Femur (tissue), 1 donor: ENCODE measurements around the gene ERMAP.

Experiments used
- DNase-seq: peaks from one replicate; pipeline ENCODE4 v3.0.0-alpha.2; 2017

Gene ERMAP, protein sequence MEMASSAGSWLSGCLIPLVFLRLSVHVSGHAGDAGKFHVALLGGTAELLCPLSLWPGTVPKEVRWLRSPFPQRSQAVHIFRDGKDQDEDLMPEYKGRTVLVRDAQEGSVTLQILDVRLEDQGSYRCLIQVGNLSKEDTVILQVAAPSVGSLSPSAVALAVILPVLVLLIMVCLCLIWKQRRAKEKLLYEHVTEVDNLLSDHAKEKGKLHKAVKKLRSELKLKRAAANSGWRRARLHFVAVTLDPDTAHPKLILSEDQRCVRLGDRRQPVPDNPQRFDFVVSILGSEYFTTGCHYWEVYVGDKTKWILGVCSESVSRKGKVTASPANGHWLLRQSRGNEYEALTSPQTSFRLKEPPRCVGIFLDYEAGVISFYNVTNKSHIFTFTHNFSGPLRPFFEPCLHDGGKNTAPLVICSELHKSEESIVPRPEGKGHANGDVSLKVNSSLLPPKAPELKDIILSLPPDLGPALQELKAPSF

DNA sequence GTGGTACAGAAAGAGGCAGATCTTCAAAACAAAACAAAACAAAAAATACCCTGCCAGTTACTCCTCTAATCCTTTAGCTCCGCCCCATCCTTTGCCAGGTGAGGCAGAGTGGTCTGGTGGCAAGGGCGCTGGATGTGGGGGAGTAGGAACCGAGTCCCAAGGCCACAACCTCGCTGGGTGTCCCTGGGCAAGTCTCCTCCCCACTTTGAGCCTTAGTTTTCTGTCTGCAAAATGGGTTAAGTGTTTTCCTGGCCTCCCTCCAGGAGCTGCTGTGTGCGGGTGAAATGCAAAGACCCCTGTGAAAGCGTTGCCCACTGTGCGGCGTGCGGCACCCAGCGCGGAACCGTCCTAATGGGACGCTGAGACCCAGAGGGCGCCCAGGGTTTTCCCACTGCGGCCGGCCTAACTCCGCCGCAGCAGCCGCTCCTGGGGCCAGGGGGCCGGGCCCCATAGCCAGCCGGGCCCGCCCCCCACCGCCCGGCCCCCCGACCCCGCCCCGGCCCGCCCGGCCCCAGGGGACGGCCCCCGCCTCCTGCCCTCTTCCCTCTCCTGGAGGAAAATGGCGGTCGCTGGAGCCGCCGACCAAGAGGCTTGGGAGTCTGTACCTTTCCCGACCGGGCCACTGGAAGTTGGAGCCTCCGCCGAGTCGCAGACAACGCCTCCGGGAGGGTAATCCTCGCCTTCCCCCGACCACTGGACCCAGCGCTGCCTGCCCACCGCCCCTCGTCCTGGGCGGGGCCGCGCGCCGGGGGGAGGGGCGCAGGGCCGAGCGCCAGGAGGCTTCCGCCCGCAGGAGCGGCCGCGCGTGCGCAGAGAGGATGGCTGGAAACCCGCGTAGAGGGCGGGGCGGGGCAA lies at the start of gene ERMAP, which contains the start of gene SVBP:
Gene ERMAP (plus strand): TSS at position 538 of the 855 bp plus-strand sequence. CDS start 13,327 bp downstream, outside the sequence.
Gene SVBP (minus strand): TSS at position 813 of the 855 bp plus-strand sequence. CDS start 853 bp downstream, outside the sequence.
- peak; percentile 97 for DNase-seq

DNA sequence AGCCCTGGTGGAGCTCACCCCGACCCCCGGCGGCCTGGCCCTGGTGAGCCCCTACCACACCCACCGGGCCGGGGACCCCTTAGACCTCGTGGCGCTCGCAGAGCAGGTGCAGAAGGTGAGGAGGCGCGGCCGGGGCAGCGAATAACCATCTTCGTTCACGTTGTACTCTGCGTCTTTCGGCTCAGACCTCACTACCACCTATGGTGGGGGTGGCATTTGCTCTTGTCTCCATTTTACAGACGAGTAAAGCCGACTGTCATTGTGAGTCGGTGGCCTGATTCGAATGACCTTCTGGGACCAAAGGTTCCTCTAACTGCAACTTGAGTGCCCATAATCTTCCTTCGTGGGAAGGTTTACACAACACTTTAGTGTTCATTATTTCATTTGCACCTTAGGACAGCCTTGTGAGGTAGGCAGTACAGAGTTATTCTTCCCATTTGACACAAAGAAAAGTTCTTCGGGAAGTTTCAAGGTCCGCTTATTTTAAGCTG lies 49.4 kb upstream of the ERMAP start:
- no peak for DNase-seq

DNA sequence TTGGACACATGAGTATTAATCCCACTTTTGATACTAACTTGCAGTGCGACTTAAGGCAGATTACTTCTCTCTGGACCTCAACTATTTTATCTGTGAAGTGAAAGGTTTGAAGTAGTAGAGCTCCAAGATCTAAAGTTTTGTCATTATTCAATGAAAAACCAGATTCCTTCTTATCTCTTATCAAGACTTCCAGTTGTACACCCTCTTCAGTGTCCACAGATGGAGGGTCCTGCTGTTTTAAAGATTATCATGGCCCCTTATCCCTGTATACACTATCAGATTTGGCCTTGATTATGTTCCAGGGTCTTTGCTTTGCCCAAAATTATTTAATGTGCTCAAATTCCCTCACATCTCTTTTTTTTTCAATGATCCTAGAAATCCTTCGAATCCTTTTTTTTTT lies 48.8 kb upstream of the ERMAP start:
- no peak for DNase-seq

DNA sequence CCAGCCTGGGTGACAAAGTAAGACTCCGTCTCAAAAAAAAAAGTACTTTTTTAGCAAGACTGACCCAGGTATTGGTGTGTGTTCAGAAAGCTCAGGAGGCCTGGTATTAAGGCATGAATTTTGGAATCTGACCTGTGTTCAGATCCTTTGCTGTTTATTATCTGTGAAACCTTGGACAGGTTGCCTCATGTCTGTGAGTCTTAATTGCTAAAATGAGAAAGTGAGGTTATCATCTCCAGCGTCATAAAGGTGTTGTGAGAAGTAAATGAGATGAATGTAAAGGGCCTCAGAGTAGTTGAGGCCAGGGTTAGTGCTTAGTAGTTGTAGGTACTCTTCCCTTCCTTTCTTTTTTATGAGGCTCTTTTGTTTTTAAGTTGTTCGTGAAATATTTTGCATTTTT lies 47.1 kb upstream of the ERMAP start:
- no peak for DNase-seq

DNA sequence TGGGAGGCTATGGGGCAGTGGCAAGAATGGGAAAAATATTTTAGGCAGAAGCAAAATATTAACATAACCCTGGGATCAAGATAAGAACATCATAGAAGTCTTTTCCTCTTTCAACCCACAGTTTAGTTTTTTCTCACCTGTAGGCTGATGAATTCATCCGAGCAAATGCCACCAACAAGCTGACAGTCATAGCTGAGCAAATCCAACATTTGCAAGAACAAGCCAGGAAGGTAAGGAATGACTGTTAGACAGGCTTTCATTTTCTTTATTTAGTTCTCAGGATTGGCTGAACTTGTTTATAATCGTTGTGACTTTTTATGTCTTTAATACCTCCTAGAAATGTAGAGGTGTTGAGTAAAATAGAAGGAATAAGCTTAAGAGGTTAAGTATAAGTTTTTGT lies 43.5 kb upstream of the ERMAP start:
- DNase-seq = no peak

DNA sequence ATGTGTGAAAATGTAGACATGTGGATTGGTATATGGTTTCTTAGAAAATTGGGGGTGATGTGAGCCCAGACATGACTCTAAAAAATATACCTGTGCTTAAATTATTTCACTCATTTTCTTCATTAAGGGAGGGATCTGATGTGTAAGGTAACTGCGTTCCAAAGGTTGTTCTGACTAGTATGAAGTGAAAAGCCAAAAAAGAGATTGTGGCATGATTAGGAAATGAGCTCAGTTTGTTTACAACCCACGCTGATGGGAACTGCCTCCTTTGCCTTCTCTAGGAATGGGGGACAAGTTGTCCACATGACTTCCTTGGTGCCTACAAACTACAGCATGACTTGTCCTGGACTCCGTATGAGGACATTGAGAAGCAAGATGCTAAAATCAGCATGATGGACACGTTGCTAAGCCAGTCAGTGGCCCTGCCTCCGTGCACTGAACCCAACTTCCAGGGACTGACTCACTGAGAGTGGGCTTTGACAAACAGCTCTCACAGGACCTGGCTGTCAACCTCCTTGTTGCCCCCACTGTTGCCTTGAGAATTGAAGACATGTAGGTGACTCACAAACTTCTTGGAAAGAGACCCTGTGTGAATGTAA lies 41.9 kb upstream of the ERMAP start:
- no peak for DNase-seq

DNA sequence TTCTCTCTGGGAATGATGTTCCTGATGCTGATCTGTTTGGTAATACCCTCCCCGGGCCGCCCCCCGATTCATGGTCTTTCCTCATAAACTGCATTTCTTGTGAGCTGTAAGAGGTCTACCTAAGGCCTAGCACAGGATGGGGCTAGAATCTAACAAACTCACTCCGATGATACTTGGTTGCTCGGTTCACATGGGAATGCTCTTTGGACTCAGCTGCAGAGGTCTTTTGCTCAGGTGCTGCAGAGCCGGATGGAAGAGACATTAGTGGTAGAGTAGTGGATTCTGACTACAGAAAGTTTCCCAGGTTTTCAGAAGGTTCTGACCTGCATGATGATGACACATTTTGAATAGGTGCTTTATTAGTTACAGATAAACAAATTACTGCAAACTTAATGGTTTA lies 40.4 kb upstream of the ERMAP start:
- DNase-seq = no peak

DNA sequence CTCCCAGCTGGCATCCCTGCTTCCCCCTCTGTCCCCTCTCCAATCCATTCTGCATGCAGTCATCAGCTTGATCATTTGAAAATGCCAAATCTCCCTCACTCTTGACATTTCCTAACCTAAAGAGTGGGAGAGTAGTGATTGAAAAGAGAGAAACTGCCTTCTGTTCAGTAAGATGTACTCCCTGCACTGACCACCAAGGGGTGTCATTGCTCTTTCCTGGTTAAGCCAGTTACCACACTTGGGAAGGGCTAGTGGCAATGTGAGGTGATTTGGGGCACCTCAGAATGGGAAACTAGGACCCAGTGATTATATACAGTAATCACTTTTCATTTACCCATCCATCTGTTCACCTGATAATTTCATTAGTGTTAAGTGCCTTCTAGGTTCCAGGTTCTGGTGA lies 39.1 kb upstream of the ERMAP start:
- peak; percentile 35 for DNase-seq

DNA sequence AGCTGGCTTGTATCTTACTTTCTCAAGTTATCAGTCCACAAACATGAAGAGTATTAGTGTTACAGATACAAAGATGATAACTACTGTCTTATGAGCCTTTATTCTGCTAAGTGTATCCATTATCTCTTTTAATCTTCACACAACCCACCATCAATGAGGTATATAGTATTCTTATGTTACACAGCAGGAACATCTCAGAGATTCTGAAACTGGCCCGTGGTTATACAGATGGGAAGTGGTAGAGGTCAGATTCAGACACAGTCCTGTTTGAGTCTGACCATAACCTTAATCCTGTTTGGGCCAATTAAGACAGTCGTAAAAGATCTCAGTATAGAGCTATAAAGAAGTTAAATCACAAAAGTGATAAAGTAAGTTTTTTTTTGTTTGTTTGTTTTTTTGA lies 37.2 kb upstream of the ERMAP start:
- DNase-seq = no peak

DNA sequence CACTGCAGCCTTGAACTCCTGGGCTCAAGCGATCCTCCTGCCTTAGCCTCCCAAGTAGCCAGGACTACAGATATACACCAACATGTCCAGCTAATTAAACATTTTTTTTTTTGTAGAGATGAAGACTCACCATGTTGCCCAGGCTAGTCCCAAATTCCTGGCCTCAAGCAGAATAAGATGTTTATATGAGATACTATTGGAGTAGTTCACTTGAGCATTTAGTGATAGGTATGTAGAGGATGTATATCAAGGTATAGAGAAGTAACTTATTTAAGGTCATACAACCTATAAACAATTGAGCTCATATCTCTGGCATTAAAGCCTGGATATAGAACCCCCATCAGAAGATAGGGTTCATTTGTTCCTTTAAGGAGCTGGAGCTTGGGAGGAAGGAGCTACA lies 36.7 kb upstream of the ERMAP start:
- DNase-seq = no peak

DNA sequence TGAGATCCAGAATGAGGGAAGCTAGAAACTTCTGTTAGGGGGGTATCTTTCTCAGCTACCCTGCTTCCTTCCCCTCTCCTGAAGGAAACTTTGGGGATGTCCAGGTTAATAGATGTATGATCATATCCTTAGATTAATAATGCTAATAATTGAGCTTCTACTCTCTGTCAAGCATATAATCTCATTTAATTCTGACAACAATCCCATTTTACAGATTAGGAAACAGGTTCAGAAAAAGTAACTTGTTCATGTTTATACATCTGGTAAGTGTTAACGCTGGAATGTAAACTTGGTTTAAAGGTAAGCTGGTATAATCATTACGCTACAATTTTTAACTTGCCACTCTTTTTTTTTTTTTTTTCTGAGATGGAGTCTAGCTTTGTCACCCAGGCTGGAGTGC lies 33.8 kb upstream of the ERMAP start:
- DNase-seq = no peak

DNA sequence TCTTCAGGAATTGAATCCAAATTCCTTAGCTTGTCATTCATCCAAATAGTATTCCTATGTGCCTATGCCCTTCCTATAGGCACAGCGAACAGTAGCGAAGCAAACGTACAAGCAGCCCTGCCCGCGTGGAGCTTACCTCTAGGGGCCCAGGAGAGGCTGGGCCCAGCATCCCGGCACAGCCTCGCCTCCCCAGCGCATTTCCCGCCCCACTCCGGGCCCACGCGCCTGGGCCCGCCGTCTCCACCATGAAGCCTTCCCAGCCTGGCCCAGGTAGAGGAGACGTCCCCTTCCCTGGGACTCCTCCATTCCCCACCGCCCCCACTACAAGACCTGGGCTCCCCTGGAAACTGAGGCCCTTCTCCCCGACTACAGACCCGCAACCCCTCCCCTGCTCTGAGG lies 32.4 kb upstream of the ERMAP start:
- DNase-seq = no peak

DNA sequence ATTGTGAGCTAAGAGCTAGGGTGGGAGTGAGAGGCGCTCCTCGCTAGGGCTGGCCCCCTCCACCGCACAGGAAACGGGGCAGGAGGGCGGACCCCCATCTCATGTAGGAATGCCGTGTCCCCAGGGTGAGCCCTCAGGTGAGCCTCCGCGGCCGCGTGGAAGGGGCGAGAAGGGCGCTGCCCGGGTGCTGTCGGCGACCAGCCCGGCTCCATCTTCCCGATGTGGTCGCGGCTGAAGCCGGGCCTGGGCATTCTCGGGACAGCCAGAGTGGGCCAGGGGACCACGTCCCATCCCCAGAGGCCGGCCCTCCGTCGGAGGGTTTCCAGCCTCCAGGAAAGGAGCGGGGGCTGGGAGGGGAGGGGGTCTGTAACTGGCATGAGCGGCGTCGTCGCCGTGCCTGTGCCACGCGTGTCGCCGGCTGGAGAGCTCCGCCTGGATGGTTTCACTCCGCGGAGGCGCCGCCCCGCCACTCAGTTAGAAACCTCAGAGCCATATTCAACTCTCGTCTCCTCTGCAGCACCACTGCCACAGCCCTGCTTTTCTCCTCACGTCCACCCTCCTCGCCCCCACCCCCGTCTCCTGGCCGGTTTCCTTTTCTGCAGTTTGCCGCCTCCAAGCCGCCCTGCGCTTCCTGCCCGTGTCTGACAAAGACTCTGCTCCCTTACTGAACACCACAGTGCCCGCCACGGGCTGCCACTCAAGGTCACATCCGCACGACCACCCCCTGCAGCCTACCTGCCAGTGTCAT lies 31.8 kb upstream of the ERMAP start, which contains the start of gene TMEM269:
Gene TMEM269 (plus strand): TSS at position 46 of the 748 bp plus-strand sequence. CDS start 4,903 bp downstream, outside the sequence.
- DNase-seq = peak; percentile 55

DNA sequence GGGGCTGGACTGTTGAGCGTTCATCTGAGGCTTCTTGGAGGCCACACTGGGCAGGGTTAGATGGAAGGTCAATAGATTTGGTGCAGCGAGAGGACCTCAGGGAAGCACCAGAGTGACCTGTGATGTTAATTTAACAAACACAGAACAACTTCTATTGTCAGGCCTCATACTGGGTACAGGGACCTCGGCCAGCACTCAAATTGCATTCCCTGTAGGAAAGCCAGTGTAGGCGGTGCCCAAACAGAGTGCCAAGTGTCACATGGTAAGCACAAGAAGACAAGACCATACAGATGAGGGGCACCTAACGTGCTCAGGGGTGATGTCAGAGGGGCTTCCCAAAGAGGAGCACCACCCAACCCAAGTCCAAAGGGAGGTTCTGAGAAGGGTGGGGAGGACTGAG lies 30.8 kb upstream of the ERMAP start:
- DNase-seq = no peak

DNA sequence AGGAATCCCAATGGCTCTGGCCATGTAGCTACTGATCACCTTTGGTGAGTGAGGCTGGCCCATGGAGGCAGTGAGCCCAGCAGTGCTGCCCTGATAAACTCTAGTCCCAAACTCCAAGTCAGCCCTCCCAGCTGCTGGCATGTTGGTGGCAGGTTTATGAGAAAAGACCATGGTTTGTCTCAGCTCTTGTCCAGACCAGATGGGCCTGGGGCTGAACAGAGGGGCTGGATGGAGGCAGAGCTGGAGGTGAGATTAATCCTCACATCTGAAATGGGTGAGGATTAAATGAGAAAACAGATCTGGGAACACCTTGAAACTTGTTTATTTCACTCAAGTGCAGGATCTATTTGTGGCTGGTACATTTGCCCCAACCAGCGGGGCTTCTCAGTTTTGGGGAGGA lies 28.9 kb upstream of the ERMAP start:
- DNase-seq = no peak

DNA sequence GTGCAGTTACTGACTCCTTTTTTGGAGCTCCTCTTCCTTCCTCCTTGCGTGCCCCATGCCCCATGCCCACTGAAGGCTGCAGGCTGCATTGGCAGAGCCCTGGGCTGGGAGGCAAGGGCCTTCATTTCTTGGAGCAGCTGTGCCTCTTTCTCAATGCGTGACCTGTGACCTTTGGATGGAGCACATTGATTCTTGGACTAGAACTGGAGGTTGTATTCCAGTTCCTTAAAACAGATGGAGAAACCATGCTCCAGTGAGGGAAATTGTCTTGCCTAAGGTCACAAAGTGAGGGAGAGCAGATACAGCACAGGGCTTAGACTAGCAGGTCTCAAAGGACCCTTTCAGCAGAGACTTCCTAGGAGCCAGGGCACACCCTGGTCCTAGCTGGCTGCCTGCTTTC lies 23.1 kb upstream of the ERMAP start:
- no peak for DNase-seq

DNA sequence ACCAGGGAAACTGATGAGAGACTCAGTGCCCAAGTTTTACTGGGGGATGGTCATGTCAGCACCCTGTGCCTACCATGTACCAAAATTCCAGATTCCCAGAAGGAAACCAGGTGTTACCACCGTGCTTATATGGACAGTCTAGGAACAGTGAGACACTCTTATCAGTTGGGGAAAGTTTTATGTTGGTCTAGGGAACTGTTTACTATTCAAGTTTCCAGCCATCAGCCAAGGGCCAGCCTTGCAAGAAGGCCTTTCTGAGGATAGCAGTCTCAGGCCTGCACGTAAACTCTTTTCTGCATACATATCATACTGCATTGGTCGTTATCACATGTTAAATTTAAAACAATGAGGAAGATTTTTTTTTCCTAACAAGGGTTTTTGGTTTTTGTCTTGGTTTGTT lies 19.5 kb upstream of the ERMAP start:
- no peak for DNase-seq

DNA sequence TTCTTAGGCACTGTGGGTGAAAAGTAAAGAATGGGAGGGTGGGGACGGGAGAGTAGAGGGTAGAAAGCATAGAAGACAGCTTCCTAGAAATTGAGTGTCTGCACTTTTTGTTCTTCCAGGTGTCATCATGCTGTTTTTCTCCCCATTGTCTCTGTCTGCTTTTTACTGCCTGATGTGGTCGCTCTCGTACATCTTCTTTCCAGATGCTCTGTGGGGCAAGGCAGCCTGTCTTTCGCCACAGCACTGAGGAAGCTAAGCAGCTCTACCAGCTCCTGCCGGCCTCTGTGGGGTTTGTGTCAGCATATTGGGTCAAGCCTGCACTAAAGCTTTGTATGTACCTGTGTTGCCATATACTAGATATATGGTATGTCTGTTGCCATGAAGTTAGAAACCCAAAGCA lies 18.9 kb upstream of the ERMAP start:
- no peak for DNase-seq

DNA sequence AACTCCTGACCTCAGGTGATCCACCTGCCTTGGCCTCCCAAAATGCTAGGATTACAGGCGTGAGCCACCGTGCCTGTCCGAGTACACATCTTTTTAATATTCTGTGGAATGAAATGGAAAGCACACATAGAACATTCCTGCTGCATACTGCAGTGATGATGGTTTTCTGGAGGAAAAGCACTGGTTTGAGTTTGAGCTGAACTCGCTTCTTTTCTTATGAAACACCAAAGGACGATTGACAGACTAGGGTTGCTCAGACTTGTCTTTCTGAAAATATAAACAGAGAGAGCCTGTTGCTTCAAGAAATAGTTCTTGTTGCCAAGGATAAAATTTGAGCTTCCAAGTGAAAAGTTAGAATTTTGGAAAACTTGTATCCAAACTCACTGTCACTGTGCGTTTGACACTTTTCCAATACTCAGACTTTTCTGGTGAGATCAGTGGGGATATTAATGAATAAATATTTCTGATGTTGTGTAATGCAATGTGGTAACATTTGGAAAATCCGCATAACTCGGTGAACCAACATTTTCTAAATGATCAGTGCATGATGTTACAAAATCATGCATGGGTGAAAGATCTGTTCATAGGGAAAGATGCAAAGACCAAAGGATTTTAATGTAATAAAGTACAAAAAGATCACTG lies 15.0 kb upstream of the ERMAP start:
- DNase-seq = no peak

DNA sequence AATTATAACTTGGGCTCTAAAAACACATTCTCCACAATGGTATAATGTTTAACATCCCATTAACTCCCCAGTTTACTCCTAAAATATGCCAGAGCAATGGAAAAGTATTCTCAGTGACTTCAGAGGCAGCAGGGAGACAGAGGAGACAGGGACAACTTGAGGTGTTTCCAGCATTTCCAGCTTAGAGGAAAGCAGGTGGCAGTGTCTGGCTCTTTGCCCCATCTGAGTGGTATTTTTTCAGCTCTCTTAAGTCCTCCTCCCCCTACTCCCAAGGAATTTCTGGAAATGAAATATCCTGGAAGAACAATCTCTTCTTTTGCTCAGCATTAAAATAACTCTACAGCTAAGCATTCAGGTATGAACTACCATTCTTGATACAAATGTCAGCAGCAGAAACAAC lies 10.8 kb upstream of the ERMAP start:
- DNase-seq = no peak

DNA sequence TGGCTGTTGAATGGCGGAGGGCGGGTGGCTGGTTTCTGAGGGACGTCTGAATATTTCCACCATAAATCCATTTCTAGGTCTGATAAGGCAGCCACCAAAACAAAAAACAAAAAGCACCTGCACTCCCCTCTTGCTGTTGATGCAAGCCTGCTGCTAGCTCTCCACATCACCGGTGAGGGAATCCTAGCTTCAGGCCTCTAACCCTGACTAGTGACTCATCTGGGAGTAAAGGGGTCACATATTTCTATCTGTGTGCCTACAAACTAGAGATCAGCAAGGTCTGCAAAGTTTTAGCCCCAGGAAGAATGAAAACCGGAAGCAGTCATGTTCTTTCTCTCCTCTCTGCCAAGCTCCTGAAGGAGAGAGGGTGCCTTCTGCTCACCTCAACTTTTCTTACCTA lies 10.3 kb upstream of the ERMAP start:
- no peak for DNase-seq
